ENCODE measurements around the gene DGKI. TPM values are rescaled to one million over a fixed set of nuclear protein-coding genes. Genes with fewer than 3 reads are reported as not detected.

DGKI gene
- total RNA-seq, 3 donors from 2014 or later, result 0.36 to 1.4 (median 0.46) TPM

GRCh38 chr7:137753575-137753947 lies 93.2 kb downstream of the DGKI start:
- no peak for DNase-seq
- Histone ChIP-seq H3K36me3 (ENCODE audit: low read depth) (no peaks in the 10 kb centered on the region), H3K4me3 (no peak overlapping the region), H3K4me1 (ENCODE audit: low read depth) (no peaks in the 10 kb centered on the region), H3K9me3 (no peaks in the 10 kb centered on the region)
- TF ChIP-seq, protein P1, sequence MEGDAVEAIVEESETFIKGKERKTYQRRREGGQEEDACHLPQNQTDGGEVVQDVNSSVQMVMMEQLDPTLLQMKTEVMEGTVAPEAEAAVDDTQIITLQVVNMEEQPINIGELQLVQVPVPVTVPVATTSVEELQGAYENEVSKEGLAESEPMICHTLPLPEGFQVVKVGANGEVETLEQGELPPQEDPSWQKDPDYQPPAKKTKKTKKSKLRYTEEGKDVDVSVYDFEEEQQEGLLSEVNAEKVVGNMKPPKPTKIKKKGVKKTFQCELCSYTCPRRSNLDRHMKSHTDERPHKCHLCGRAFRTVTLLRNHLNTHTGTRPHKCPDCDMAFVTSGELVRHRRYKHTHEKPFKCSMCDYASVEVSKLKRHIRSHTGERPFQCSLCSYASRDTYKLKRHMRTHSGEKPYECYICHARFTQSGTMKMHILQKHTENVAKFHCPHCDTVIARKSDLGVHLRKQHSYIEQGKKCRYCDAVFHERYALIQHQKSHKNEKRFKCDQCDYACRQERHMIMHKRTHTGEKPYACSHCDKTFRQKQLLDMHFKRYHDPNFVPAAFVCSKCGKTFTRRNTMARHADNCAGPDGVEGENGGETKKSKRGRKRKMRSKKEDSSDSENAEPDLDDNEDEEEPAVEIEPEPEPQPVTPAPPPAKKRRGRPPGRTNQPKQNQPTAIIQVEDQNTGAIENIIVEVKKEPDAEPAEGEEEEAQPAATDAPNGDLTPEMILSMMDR (IDR thresholded peaks at IDR 0.05), result no peak
- no peak for ATAC-seq
- intact Hi-C loops (cut with DNase I, micrococcal nuclease), result no loop called here

DNA sequence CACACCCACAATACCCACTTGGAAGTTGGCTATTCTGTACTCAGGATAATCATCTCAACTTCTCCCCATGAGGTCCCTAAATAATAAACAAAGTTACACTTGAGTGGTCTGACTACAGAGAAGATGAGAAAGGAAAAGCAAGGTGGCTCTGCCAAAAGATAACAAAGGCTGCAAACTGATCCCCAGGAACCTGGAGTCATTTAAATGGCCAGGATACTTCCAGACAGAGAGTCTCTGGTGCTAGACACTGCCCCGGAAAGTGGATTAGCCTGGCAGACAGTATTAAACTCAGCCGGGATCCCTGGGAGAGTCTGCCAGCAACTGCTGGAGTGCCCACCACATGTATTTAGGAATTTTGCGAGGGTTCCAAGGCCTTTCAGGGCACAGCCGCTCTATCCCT lies 93.7 kb downstream of the DGKI start:
- ATAC-seq (no peak), DNase-seq (no peak)
- Histone ChIP-seq H3K36me3 (ENCODE audit: low read depth) (no peaks in the 10 kb centered on the region), H3K4me1 (ENCODE audit: low read depth) (no peaks in the 10 kb centered on the region), H3K4me3 (no peak overlapping the region), H3K9me3 (no peaks in the 10 kb centered on the region)
- TF ChIP-seq, protein P1 (IDR thresholded peaks at IDR 0.05), result no peak
- intact Hi-C loops (cut with DNase I, micrococcal nuclease), result no loop called here

- intact Hi-C loops (cut with DNase I, micrococcal nuclease), result no loop called here
These were observed 95.3 kb downstream of the DGKI start for GRCh38 chr7:137751361-137752009.

DNA sequence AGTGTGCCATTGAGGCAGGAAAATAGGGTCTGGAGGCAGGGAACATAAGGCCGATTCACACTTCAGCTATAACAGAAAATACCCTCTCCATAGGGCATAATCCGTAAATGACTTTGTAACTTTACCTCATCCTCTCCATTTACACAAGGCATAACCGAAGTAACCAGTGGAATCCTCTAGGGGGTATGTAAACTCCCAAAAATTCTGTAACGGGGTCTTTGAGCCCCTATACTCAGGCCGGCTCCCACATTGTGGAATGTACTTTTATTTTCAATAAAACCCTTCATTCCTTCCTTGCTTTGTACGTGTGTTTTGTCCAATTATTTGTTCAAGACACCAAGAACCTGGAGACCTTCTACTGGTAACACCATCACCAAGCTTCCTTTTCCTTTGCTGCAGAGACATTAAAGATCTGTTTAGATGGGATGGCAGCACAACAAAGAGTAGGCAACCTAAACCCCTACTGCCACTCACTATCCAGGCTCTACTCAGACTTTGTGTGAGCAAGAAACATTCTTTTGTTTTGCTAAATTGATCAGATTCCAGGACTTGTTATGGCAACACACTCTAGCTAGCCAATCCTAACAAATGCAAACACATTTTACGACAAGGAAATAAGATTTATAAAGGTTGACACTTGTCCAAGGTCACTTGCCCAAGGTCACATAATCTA lies 99.3 kb downstream of the DGKI start:
- ATAC-seq, result no peak
- no peak for DNase-seq
- TF ChIP-seq, protein P1 (IDR thresholded peaks at IDR 0.05), result no peak
- intact Hi-C loops (cut with DNase I, micrococcal nuclease), result no loop called here
- Histone ChIP-seq H3K4me1 (ENCODE audit: low read depth) (no peaks in the 10 kb centered on the region), H3K4me3 (no peak overlapping the region), H3K36me3 (ENCODE audit: low read depth) (no peaks in the 10 kb centered on the region), H3K9me3 (no peaks in the 10 kb centered on the region)

More at GRCh38 chr7:137751361-137752009, 95.3 kb downstream of the DGKI start:
- H3K4me1 ChIP-seq (ENCODE audit: low read depth), result no peaks in the 10 kb centered on the region
- TF ChIP-seq, protein P1 (IDR thresholded peaks at IDR 0.05), result no peak
- no peaks in the 10 kb centered on the region for H3K9me3 ChIP-seq
- DNase-seq (no peak), ATAC-seq (no peak)
- no peaks in the 10 kb centered on the region for H3K36me3 ChIP-seq (ENCODE audit: low read depth)
- H3K4me3 ChIP-seq, result no peak overlapping the region

DNA sequence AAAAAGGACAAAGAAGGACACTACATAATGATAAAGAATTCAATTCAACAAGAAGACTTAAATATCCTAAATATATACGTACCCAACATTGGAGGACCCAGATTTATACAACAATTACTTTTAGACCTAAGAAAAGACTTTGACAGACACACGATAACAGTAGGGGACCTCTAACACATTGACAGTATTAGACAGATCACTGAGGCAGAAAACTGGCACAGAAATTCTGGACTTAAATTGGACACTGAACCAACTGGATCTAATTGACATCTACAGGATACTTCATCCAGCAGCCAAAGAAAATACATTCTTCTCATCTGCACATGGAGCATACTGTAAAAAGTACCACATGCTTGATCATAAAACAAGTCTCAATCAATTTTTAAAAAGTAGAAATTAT lies 103.8 kb downstream of the DGKI start:
- H3K36me3 ChIP-seq (ENCODE audit: low read depth), result no peaks in the 10 kb centered on the region
- TF ChIP-seq, protein P1 (IDR thresholded peaks at IDR 0.05), result no peak
- no peak for DNase-seq
- no peak overlapping the region for H3K4me3 ChIP-seq
- no peaks in the 10 kb centered on the region for H3K9me3 ChIP-seq
- intact Hi-C loops (cut with DNase I, micrococcal nuclease), result no loop called here
- H3K4me1 ChIP-seq (ENCODE audit: low read depth), result no peaks in the 10 kb centered on the region
- no peak for ATAC-seq
